ENCODE results near the gene HIBCH.
"Not testable (repeated sequence)": the region's sequence is repeated elsewhere in the genome, so short reads cannot be mapped to it uniquely, and the experiment has no call there.

HIBCH gene

DNA sequence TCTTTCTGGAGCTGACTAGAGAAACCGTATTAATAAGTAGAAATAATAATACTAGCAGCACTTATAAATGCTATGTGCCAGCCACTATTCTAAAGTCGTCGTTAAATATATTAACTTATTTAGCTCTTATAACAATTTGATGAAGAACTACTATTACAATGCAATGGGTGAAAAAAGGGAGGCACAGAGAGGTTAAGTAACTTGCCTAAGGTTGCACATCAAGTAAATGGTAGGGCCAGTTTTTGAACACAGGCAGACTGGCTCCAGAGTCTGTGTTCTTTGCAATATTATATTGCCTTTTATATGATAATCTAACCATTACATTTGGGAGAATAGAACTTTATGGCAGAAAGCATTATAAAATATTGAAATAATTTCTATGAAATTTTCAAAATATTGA is 41.3 kb upstream of the HIBCH start:
- TF ChIP-seq CTCF (IDR thresholded peaks at IDR 0.05; ENCODE audit: extremely low read depth, insufficient read depth, missing control alignments) = no peak
- no peak for DNase-seq (ENCODE audit: low spot score)
- in situ Hi-C loops (cut with MboI; ENCODE audit: low pct_unique_long_range_greater_than_20kb, low sequenced_read_pairs, unreplicated experiment) = no loop called here

DNA sequence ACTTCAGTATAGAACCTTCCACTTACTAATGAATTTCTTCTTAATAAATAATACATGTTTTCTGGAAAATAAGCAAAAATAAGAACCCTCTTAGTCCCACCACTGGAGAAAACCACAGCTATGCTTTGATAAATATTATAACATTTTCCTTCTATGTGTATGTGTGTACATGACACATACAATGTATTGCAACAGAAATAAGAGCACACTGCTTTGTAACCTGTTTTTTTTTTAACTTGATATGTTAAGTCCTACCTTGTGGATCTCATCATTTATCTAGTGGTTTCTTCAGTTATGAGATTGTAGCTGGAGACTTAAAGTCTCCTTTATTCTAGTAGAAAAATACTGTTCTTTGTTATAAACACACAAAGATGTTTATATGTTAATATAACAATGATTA is 40.9 kb upstream of the HIBCH start:
- in situ Hi-C loops (cut with MboI; ENCODE audit: low pct_unique_long_range_greater_than_20kb, low sequenced_read_pairs, unreplicated experiment) = no loop called here
- DNase-seq (ENCODE audit: low spot score) = no peak
- TF ChIP-seq CTCF (IDR thresholded peaks at IDR 0.05; ENCODE audit: extremely low read depth, insufficient read depth, missing control alignments) = no peak

DNA sequence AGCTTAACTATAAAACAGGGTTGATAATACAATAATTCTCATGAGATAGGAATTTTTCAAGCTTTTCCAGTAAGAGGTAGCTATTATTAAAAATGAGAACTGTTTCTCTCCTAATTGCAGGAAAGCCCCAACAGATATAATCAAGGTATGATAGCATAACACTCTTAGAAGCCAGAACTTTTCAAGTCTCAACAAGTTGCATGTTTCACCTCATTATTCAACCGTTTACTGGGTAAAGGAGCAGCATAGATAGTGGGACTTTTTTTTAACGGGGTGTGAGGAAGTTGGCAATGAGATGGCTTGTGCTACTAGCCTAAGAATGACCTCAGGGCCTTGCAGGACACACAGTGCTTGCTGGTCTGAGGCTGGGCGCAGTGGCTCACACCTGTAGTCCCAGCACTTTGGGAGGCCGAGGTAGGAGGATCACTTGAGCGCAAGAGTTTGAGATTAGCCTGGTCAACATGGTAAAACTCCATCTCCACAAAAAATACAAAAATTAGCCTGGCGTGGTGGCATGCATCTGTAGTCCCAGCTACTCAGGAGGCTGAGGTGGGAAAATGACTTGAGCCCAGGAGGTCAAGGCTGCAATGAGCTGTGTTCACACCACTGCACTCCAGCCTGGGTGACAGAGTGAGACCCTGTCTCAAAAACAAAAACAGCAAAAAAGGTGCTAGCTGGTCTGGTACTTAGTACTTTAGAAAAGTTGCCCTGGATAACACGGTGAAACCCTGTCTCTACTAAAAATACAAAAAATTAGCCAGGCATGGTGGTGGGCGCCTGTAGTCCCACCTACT is 39.2 kb upstream of the HIBCH start:
- in situ Hi-C loops (cut with MboI; ENCODE audit: low pct_unique_long_range_greater_than_20kb, low sequenced_read_pairs, unreplicated experiment); DNase-seq (ENCODE audit: low spot score): not testable (repeated sequence)

GRCh38 chr2:190357600-190357999 is 38.0 kb upstream of the HIBCH start:
- in situ Hi-C loops (cut with MboI; ENCODE audit: low pct_unique_long_range_greater_than_20kb, low sequenced_read_pairs, unreplicated experiment) = no loop called here
- TF ChIP-seq CTCF (IDR thresholded peaks at IDR 0.05; ENCODE audit: extremely low read depth, insufficient read depth, missing control alignments) = no peak
- DNase-seq (ENCODE audit: low spot score) = no peak

- no peak for DNase-seq (ENCODE audit: low spot score)
- no peak for TF ChIP-seq CTCF (IDR thresholded peaks at IDR 0.05; ENCODE audit: extremely low read depth, insufficient read depth, missing control alignments)
- in situ Hi-C loops (cut with MboI; ENCODE audit: low pct_unique_long_range_greater_than_20kb, low sequenced_read_pairs, unreplicated experiment) = no loop called here
Observed at GRCh38 chr2:190355968-190356644, 36.5 kb upstream of the HIBCH start.

GRCh38 chr2:190354003-190354690 is 34.5 kb upstream of the HIBCH start:
- no peak for TF ChIP-seq CTCF (IDR thresholded peaks at IDR 0.05; ENCODE audit: extremely low read depth, insufficient read depth, missing control alignments)
- in situ Hi-C loops (cut with MboI; ENCODE audit: low pct_unique_long_range_greater_than_20kb, low sequenced_read_pairs, unreplicated experiment) = no loop called here

DNA sequence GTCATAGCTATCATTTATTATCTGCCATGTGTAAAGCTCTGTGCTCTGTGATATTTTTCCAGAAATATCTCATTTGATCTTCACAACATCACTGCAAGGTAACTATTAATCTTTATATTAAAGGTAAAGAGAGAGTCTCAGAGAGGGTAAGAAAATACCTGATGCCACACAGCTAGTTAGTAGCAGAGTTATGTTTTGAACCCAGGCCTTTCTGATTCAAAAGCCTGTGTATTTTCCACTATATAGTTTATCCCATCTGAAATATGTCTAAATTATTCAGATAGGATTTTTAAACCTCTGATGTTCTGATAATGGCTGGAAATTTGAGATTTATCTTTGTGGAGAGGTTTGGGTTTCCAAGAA is 33.9 kb upstream of the HIBCH start:
- in situ Hi-C loops (cut with MboI; ENCODE audit: low pct_unique_long_range_greater_than_20kb, low sequenced_read_pairs, unreplicated experiment) = no loop called here
- TF ChIP-seq CTCF (IDR thresholded peaks at IDR 0.05; ENCODE audit: extremely low read depth, insufficient read depth, missing control alignments) = no peak
- no peak for DNase-seq (ENCODE audit: low spot score)

More at GRCh38 chr2:190354003-190354690, 34.5 kb upstream of the HIBCH start:
- DNase-seq (ENCODE audit: low spot score) = no peak

Data from GM13977 (cell line).